Stimulated activated CD8-positive, alpha-beta memory T cell treated with anti-CD3 and anti-CD28 coated beads, Interleukin-4, amount 100 ng/mL, for 48 hours (primary cell): Measurements from ENCODE around the gene AHCYL2.
"Not testable (repeated sequence)": the region's sequence is repeated elsewhere in the genome, so short reads cannot be mapped to it uniquely, and the experiment has no call there.

ENCODE experiments used
- DNase-seq: peaks from one replicate; pipeline ENCODE4 v3.0.0-alpha.2; 2020

The AHCYL2 gene

GRCh38 chr7:129458171-129458570, 233.3 kb downstream of the AHCYL2 start:
- no peak for DNase-seq

- DNase-seq, result no peak
Measured at GRCh38 chr7:129461809-129462208, 237.0 kb downstream of the AHCYL2 start.

DNA sequence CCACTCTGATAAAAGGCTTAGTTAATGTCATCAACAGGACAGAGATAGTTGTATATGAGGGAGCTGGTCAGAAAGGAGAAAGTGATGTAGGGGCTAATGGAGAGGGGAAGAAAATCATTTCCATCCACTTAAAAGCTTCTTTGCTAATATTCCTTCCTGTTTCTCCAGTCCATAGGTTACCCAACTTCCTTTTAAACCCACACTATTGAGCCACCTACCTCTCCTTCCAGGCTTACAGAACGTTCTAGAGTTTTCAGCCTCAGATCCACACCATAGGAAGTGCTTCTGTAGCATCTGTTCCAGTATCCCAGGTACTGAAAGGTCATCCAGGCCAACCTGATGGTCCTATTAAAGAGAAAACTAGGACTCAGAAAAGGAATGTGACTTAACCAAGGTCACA, 237.6 kb downstream of the AHCYL2 start:
- DNase-seq, result no peak

- no peak for DNase-seq
Measured at GRCh38 chr7:129464194-129464593, 239.4 kb downstream of the AHCYL2 start.

DNA sequence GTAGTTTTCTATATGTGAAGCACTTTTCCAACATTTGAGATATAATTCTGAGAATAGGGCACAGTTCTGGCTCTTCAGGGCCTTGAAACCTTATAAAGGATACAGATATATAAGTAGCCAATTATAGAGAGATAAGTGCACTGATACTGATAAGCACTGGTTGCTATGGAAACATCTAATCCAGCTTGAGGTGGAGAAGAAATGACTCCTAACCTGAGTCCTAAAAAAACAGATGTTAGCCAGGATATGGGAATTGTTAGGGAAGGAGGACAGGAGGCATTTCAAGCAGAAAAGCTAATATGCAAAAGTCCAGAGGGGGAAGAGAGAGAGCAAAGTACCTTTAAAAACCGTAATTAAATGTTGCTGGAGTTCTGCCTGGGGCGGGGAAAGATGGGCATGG, 240.2 kb downstream of the AHCYL2 start:
- no peak for DNase-seq

DNA sequence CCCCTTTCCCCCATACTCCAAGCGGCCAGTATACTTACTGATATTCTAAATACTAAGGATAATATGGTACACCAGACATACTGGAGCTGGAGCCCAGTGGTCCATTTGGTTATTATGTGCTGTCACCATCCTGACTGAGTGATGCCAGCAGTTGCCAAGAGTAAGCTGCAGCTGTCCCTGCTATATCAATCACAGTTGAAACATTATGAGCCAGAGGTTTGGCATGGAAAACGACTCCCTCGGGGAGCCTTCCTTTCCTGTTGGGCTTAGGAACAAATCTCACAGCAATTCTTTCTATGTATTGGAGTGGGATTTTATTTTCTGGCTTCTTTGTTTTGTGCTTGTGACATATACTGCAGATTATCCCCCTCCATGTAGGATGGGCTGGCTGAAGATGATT, 242.0 kb downstream of the AHCYL2 start:
- DNase-seq, result no peak

GRCh38 chr7:129468087-129468486, 243.3 kb downstream of the AHCYL2 start:
- no peak for DNase-seq

DNA sequence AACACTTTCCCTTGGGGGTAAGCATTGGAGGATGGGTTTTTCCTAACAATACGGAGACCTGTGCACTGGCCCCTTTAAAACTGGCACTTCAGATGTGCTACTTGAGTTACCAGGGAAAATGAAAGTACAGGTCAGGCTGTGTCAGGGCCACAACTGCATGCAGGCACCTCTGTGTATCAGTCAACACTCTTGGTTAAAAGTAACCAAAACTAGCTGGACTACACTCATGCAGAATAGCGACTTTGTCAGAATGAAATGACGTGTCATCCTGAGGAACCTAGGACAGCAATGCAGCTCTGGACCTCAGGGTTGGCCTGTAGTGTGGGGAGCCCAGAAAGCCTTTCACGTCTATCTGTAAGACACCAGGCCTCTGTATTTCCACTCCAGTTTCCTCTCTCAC, 243.7 kb downstream of the AHCYL2 start:
- DNase-seq, result no peak

GRCh38 chr7:129469930-129470329, 245.1 kb downstream of the AHCYL2 start:
- no peak for DNase-seq

DNA sequence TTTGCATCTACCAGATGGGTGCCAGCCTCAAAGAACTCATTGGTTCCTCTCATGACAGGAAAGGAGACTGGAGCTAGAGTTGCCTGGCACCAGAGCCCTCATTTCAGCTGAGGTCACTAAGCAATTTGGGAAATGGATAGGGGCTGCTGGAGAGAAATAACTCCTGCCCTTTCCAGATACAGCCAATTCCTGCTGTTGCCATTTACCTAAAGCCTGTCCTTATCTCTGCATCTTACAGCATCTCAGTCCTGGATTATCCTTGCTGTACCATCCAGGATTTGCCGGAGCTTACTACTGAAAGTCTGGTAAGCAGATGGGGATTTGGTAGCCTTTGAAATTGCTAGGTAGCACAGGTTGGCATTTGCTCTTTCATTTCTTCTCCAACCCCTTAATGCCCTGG, 245.6 kb downstream of the AHCYL2 start:
- DNase-seq, result no peak

DNA sequence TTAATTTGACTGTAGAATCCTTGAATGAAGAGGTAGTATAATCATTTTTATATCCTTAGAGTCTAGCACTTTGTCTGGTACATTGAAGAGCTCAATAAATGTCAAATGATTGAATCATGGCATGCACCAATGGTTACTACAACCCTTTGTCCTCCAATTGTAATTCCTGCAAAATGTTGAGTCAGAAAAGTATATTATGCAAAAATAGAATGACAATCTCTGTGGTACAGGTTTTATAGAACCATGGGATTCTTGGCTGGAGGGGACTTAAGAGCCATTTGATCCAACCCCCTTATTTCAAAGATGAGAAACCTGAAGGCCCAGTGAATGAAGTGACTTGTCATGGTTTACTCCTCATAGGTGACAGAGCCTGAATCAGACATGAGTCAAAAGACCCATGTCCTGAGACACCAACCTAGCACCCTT, 246.6 kb downstream of the AHCYL2 start:
- no peak for DNase-seq

DNA sequence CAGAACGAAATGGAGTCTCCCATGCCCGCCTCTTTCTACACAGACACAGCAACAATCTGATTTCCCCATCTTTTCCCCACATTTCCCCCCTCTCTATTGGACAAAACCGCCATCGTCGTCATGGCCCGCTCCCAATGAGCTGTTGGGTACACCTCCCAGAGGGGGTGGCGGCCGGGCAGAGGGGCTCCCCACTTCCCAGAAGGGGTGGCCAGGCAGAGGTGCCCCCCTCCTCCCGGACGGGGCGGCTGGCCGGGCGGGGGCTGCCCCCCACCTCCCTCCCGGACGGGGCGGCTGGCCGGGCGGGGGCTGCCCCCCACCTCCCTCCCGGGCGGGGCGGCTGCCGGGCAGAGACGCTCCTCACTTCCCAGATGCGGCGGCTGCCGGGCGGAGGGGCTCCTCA, 251.1 kb downstream of the AHCYL2 start:
- DNase-seq, result not testable (repeated sequence)

DNA sequence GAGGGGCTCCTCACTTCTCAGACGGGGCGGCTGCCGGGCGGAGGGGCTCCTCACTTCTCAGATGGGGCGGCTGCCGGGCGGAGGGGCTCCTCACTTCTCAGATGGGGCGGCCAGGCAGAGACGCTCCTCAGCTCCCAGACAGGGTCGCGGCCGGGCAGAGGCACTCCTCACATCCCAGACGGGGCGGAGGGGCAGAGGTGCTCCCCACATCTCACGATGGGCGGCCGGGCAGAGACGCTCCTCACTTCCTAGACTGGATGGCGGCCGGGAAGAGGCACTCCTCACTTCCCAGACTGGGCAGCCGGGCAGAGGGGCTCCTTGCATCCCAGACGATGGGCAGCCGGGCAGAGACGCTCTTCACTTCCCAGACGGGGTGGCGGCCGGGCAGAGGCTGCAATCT, 251.6 kb downstream of the AHCYL2 start:
- not testable (repeated sequence) for DNase-seq
